Vagina (tissue), 2 donors: ENCODE results near the gene RNF7. TPM values are rescaled to one million over a fixed set of nuclear protein-coding genes. Genes with fewer than 3 reads are reported as not detected.

Source experiments
- DNase-seq, 2 donors: peaks; one replicate each; pipeline ENCODE4 v3.0.0-alpha.2; 2017; ENCODE audit errors: extremely low spot score in 2 of 2
- H3K27ac ChIP-seq: fragments of 200-600 bp; sonication (generic); one replicate; pipeline ENCODE4 v1.5.1; 2019
- H3K27me3 ChIP-seq: fragments of 200-600 bp; sonication (generic); one replicate; pipeline ENCODE4 v1.5.1; 2019
- H3K36me3 ChIP-seq, 2 donors: fragments of 200-600 bp; sonication (generic); one replicate each; pipeline ENCODE4 v1.5.1; 2017 to 2019
- H3K4me1 ChIP-seq: fragments of 200-600 bp; sonication (generic); one replicate; pipeline ENCODE4 v1.5.1; 2019
- H3K4me3 ChIP-seq, 2 donors: fragments of 200-600 bp; sonication (generic); 1 replicate in 1 of 2; 2 replicates in 1 of 2; pipeline ENCODE4 v1.5.1; 2016 to 2019
- H3K9me3 ChIP-seq: fragments of 200-600 bp; sonication (generic); one replicate; pipeline ENCODE4 v1.5.1; 2019
- CTCF ChIP-seq, 3 experiments: fragments of 450-650 bp in 2 of 3; fragments of 200-600 bp in 1 of 3; sonication (generic) in 1 of 3; IDR thresholded peaks; one replicate each; pipeline ENCODE4 v1.5.1; 2017 to 2019; ENCODE audit warnings: antibody characterized with exemption in 3 of 3, mild to moderate bottlenecking in 2 of 3, moderate library complexity in 2 of 3
- POLR2A ChIP-seq, 2 donors: fragments of 450-650 bp; IDR thresholded peaks; one replicate each; pipeline ENCODE4 v1.6.1; 2017; ENCODE audit warnings: antibody characterized with exemption in 2 of 2, mild to moderate bottlenecking in 2 of 2, moderate library complexity in 2 of 2
- POLR2AphosphoS5 ChIP-seq, 2 donors: sonication (generic); formaldehyde crosslinking; IDR thresholded peaks; one replicate each; pipeline ENCODE4 v1.9.0; 2017; ENCODE audit warnings: antibody characterized with exemption in 2 of 2, mild to moderate bottlenecking in 2 of 2, low read depth in 1 of 2; ENCODE audit not compliant: insufficient read depth in 1 of 2
- intact Hi-C: fragments of 100-400 bp; cut with DNase I; formaldehyde crosslinking; loops from one replicate; pipeline ENCODE4 v1.15.1; 2023
- total RNA-seq: library from RNA; depleted of rRNA; stranded (reverse); fragments of >200 nt; gene quantifications from one replicate; pipeline ENCODE4 v1.2.3, GENCODE V29; 2016

RNF7 gene
- total RNA-seq, 1 donor from 2014 or later = 57.0 TPM

- TF ChIP-seq POLR2A (IDR thresholded peaks at IDR 0.05) (no peak), CTCF (IDR thresholded peaks at IDR 0.05) (no peak), POLR2AphosphoS5 (IDR thresholded peaks at IDR 0.05; ENCODE audit: insufficient read depth in 1 of 2, low read depth in 1 of 2) (no peak)
- Histone ChIP-seq H3K4me3 (no peak overlapping the region), H3K27me3 (no peaks in the 10 kb centered on the region), H3K4me1 (no peaks in the 10 kb centered on the region), H3K36me3 (no peaks in the 10 kb centered on the region), H3K9me3 (no peaks in the 10 kb centered on the region), H3K27ac (no peak overlapping the region)
- no peak for DNase-seq
- intact Hi-C loops = no loop called here
Observed at GRCh38 chr3:141779667-141780066, 41.6 kb downstream of the RNF7 start.

GRCh38 chr3:141782386-141782932 is 44.4 kb downstream of the RNF7 start:
- Histone ChIP-seq H3K36me3 (no peaks in the 10 kb centered on the region), H3K9me3 (no peaks in the 10 kb centered on the region), H3K4me3 (no peak overlapping the region), H3K27me3 (no peaks in the 10 kb centered on the region), H3K27ac (no peak overlapping the region), H3K4me1 (no peaks in the 10 kb centered on the region)
- no peak for DNase-seq
- TF ChIP-seq POLR2A (IDR thresholded peaks at IDR 0.05) = no peak
- no peak for TF ChIP-seq POLR2AphosphoS5 (IDR thresholded peaks at IDR 0.05; ENCODE audit: insufficient read depth in 1 of 2, low read depth in 1 of 2)
- TF ChIP-seq CTCF (IDR thresholded peaks at IDR 0.05) = no peak
- intact Hi-C loops = no loop called here

GRCh38 chr3:141783632-141784031 is 45.5 kb downstream of the RNF7 start:
- no peak for DNase-seq
- Histone ChIP-seq H3K36me3 (no peaks in the 10 kb centered on the region), H3K27me3 (no peaks in the 10 kb centered on the region), H3K27ac (no peak overlapping the region), H3K9me3 (no peaks in the 10 kb centered on the region), H3K4me1 (no peaks in the 10 kb centered on the region), H3K4me3 (no peak overlapping the region)
- TF ChIP-seq POLR2A (IDR thresholded peaks at IDR 0.05) = no peak
- no peak for TF ChIP-seq CTCF (IDR thresholded peaks at IDR 0.05)
- no peak for TF ChIP-seq POLR2AphosphoS5 (IDR thresholded peaks at IDR 0.05; ENCODE audit: insufficient read depth in 1 of 2, low read depth in 1 of 2)
- intact Hi-C loops = no loop called here

GRCh38 chr3:141784096-141784495 is 46.0 kb downstream of the RNF7 start:
- Histone ChIP-seq H3K4me3 (no peak overlapping the region), H3K27me3 (no peaks in the 10 kb centered on the region), H3K27ac (no peak overlapping the region), H3K4me1 (no peaks in the 10 kb centered on the region), H3K9me3 (no peaks in the 10 kb centered on the region), H3K36me3 (no peaks in the 10 kb centered on the region)
- no peak for DNase-seq
- intact Hi-C loops = no loop called here
- TF ChIP-seq CTCF (IDR thresholded peaks at IDR 0.05) (no peak), POLR2AphosphoS5 (IDR thresholded peaks at IDR 0.05; ENCODE audit: insufficient read depth in 1 of 2, low read depth in 1 of 2) (no peak), POLR2A (IDR thresholded peaks at IDR 0.05) (no peak)

GRCh38 chr3:141784531-141784930 is 46.4 kb downstream of the RNF7 start:
- Histone ChIP-seq H3K27ac (no peak overlapping the region), H3K36me3 (no peaks in the 10 kb centered on the region), H3K27me3 (no peaks in the 10 kb centered on the region), H3K4me1 (no peaks in the 10 kb centered on the region), H3K4me3 (no peak overlapping the region), H3K9me3 (no peaks in the 10 kb centered on the region)
- intact Hi-C loops = no loop called here
- no peak for TF ChIP-seq POLR2A (IDR thresholded peaks at IDR 0.05)
- TF ChIP-seq POLR2AphosphoS5 (IDR thresholded peaks at IDR 0.05; ENCODE audit: insufficient read depth in 1 of 2, low read depth in 1 of 2) = no peak
- TF ChIP-seq CTCF (IDR thresholded peaks at IDR 0.05) = no peak
- DNase-seq = no peak
